ENCODE data around the gene DHX35.

The DHX35 gene

DNA sequence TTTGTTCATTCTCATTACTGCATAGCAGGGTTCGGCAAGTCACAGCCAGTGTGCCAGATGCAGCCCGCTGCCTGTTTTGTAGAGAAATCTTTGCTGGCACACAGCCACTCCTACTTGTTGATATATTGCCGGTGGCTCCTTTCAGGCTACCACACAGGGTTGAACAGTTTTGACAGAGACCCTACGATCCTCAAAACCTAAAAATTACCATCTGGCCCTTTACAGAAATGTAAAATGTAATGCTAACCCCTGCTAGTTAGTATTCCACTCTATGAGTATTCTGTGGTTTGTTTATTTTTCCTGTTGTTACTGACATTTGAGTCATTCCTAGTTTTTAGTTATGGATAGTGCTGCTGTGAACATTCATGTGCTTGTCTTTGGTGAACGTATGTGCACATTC lies 11.5 kb downstream of the DHX35 start:
- peak; percentile 18 for DNase-seq (ENCODE audit: low read depth)
- TF ChIP-seq, protein P1, sequence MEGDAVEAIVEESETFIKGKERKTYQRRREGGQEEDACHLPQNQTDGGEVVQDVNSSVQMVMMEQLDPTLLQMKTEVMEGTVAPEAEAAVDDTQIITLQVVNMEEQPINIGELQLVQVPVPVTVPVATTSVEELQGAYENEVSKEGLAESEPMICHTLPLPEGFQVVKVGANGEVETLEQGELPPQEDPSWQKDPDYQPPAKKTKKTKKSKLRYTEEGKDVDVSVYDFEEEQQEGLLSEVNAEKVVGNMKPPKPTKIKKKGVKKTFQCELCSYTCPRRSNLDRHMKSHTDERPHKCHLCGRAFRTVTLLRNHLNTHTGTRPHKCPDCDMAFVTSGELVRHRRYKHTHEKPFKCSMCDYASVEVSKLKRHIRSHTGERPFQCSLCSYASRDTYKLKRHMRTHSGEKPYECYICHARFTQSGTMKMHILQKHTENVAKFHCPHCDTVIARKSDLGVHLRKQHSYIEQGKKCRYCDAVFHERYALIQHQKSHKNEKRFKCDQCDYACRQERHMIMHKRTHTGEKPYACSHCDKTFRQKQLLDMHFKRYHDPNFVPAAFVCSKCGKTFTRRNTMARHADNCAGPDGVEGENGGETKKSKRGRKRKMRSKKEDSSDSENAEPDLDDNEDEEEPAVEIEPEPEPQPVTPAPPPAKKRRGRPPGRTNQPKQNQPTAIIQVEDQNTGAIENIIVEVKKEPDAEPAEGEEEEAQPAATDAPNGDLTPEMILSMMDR (IDR thresholded peaks at IDR 0.05; ENCODE audit: low read length, missing control alignments): no peak
- no peak overlapping the region for H3K4me3 ChIP-seq (replicated peaks; ENCODE audit: low read depth, low read length)

- no peak overlapping the region for H3K4me3 ChIP-seq (replicated peaks; ENCODE audit: low read depth, low read length)
- DNase-seq (ENCODE audit: low read depth): no peak
- TF ChIP-seq, protein P1 (IDR thresholded peaks at IDR 0.05; ENCODE audit: low read length, missing control alignments): no peak
These were observed 13.5 kb downstream of the DHX35 start for GRCh38 chr20:38975539-38976120.

GRCh38 chr20:38979434-38979833 lies 17.3 kb downstream of the DHX35 start:
- no peak for DNase-seq (ENCODE audit: low read depth)
- no peak overlapping the region for H3K4me3 ChIP-seq (replicated peaks; ENCODE audit: low read depth, low read length)
- TF ChIP-seq, protein P1 (IDR thresholded peaks at IDR 0.05; ENCODE audit: low read length, missing control alignments): no peak

DNA sequence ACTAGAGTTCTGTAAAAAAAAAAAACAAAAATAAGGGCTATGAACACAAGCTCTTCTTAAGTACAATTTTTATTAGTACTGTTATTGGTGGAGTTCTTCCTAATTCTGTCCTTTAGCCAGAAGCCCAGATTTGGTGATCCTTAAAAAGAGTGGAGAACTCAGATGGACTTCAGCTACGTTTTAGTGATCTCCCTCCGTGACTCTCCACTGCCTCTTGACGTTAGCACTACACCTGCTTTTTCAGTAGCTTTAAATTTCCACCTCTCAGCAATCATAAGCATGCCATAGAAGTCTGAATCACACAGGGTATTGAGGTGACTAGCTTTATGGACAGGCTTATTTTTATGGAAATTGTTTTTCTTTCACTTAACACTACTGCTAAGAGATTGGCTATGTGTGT lies 17.7 kb downstream of the DHX35 start:
- TF ChIP-seq, protein P1 (IDR thresholded peaks at IDR 0.05; ENCODE audit: low read length, missing control alignments): no peak
- no peak overlapping the region for H3K4me3 ChIP-seq (replicated peaks; ENCODE audit: low read depth, low read length)
- no peak for DNase-seq (ENCODE audit: low read depth)

DNA sequence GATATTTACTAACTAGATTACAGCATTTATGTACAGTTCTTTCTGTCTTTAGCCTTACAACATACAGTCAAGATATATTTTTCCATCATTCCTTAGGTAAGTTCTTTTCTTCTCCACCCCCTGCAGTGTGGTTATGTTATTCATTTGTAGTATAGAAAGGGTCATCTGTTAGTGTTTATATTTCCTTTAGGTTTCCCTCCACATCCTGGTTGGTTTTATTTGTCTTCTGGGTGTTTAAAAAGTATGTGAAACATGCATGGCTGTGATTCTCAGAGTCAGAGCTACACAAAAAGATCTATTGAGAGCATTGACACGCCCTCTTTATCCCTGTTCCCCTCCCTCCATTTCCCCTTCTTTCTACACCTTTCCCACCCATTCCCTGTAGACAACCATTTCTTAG lies 20.1 kb downstream of the DHX35 start:
- DNase-seq (ENCODE audit: low read depth): no peak
- TF ChIP-seq, protein P1 (IDR thresholded peaks at IDR 0.05; ENCODE audit: low read length, missing control alignments): no peak
- H3K4me3 ChIP-seq (replicated peaks; ENCODE audit: low read depth, low read length): no peak overlapping the region

DNA sequence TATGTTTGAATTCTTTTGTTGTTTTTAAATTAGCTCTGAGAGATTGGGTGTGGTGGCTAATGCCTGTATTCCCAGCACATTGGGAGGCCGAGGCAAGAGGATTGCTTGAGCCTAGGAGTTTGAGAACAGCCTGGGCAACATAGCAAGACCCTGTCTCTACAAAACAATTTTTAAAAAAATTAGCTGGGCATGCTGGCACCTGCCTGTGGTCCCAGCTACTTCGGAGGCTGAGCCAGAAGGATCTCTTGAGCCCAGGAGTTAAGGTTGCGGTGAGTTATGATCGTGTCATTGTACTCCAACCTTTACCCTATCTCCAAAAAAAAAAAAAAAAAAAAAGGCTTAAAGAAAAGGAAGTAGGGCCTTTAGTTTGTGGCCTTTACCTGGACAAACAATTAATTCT lies 22.9 kb downstream of the DHX35 start:
- TF ChIP-seq, protein P1 (IDR thresholded peaks at IDR 0.05; ENCODE audit: low read length, missing control alignments): no peak
- no peak for DNase-seq (ENCODE audit: low read depth)
- no peak overlapping the region for H3K4me3 ChIP-seq (replicated peaks; ENCODE audit: low read depth, low read length)

GRCh38 chr20:38985603-38986170 lies 23.5 kb downstream of the DHX35 start:
- DNase-seq (ENCODE audit: low read depth): peak; percentile 80
- no peak overlapping the region for H3K4me3 ChIP-seq (replicated peaks; ENCODE audit: low read depth, low read length)
- TF ChIP-seq, protein P1 (IDR thresholded peaks at IDR 0.05; ENCODE audit: low read length, missing control alignments): no peak

All from fibroblast of pulmonary artery (primary cell).